Cardiac septum (tissue), 1 donor: ENCODE measurements around the gene CCL19. TPM values are rescaled to one million over a fixed set of nuclear protein-coding genes. Genes with fewer than 3 reads are reported as not detected.

Experiments
- DNase-seq: peaks from one replicate; pipeline ENCODE4 v3.0.0-alpha.2; 2020; ENCODE audit warnings: low spot score
- intact Hi-C: fragments of 100-400 bp; cut with DNase I; formaldehyde crosslinking; loops from one replicate; pipeline ENCODE4 v1.14.0; 2022
- total RNA-seq: library from RNA; stranded (reverse); fragmentation: NEBNext Ultra II Directional; extraction: Animal tissue kit (Norgen Biotek cat#: 25700); gene quantifications from one replicate; pipeline ENCODE4 v1.2.1, GENCODE V29; 2021
- donor health status: DM: no; HTN: no; CAD: no.

CCL19 gene
- total RNA-seq, 1 donor from 2014 or later = 0.62 TPM

GRCh38 chr9:34701769-34702736 lies 11.0 kb upstream of the CCL19 start:
- peak; percentile 90 for DNase-seq
- intact Hi-C loops = loop anchor here (5.0 to 10.0 kb wide), 3 partner anchors 35 to 283 kb away; partner anchors contain the start of genes DNAJB5 and GALT

- intact Hi-C loops = loop anchor here (5.0 to 10.0 kb wide), 3 partner anchors 34 to 284 kb away; partner anchors contain the start of genes DNAJB5 and GALT
- peak; percentile 84 for DNase-seq
Measured at GRCh38 chr9:34701023-34701768, 10.1 kb upstream of the CCL19 start.

GRCh38 chr9:34694811-34695210 lies 3.7 kb upstream of the CCL19 start:
- no peak for DNase-seq
- intact Hi-C loops = no loop called here

- intact Hi-C loops = no loop called here
Measured at GRCh38 chr9:34693560-34693959, 2.5 kb upstream of the CCL19 start.

GRCh38 chr9:34691936-34692315 lies 850 bp upstream of the CCL19 start:
- intact Hi-C loops = no loop called here
- no peak for DNase-seq

More at GRCh38 chr9:34693560-34693959, 2.5 kb upstream of the CCL19 start:
- no peak for DNase-seq

GRCh38 chr9:34689512-34689911 lies 1.6 kb downstream of the CCL19 start:
- intact Hi-C loops = no loop called here
- DNase-seq = no peak

GRCh38 chr9:34689116-34689470 lies 2.0 kb downstream of the CCL19 start:
- no peak for DNase-seq
- intact Hi-C loops = no loop called here

- intact Hi-C loops = no loop called here
- DNase-seq = no peak
Measured at GRCh38 chr9:34688329-34689115, 2.6 kb downstream of the CCL19 start.

GRCh38 chr9:34687276-34688030 lies 3.6 kb downstream of the CCL19 start:
- intact Hi-C loops = no loop called here

GRCh38 chr9:34686732-34687131 lies 4.3 kb downstream of the CCL19 start:
- intact Hi-C loops = no loop called here
- DNase-seq = peak; percentile 10

More at GRCh38 chr9:34687276-34688030, 3.6 kb downstream of the CCL19 start:
- peak; percentile 43 for DNase-seq

GRCh38 chr9:34686231-34686630 lies 4.8 kb downstream of the CCL19 start:
- DNase-seq = peak; percentile 20
- intact Hi-C loops = no loop called here

GRCh38 chr9:34685591-34685990 lies 5.5 kb downstream of the CCL19 start:
- peak; percentile 15 for DNase-seq
- intact Hi-C loops = no loop called here

GRCh38 chr9:34684816-34685215 lies 6.3 kb downstream of the CCL19 start:
- intact Hi-C loops = no loop called here
- peak; percentile 56 for DNase-seq

- peak; percentile 54 for DNase-seq
- intact Hi-C loops = no loop called here
Measured at GRCh38 chr9:34684145-34684544, 6.9 kb downstream of the CCL19 start.

GRCh38 chr9:34675869-34676268 lies 15.2 kb downstream of the CCL19 start:
- intact Hi-C loops = no loop called here
- no peak for DNase-seq

GRCh38 chr9:34675048-34675714 lies 15.9 kb downstream of the CCL19 start:
- no peak for DNase-seq
- intact Hi-C loops = no loop called here

GRCh38 chr9:34674440-34674839 lies 16.6 kb downstream of the CCL19 start:
- intact Hi-C loops = no loop called here
- no peak for DNase-seq

- intact Hi-C loops = no loop called here
- no peak for DNase-seq
Measured at GRCh38 chr9:34671307-34671706, 19.8 kb downstream of the CCL19 start.
